Upper lobe of left lung (tissue), 4 donors: Measurements from ENCODE around the gene ROMO1.

Source experiments
- POLR2A ChIP-seq, 4 donors: fragments of 450-650 bp; IDR thresholded peaks; one replicate each; pipeline ENCODE4 v1.5.1; 2016 to 2017; ENCODE audit warnings: antibody characterized with exemption in 4 of 4, mild to moderate bottlenecking in 2 of 4
- TF ChIP-seq, protein P1 (sequence below), 6 experiments: fragments of 450-650 bp in 4 of 6; fragments of 200-600 bp in 2 of 6; sonication (generic) in 2 of 6; IDR thresholded peaks; one replicate each; pipeline ENCODE4 v1.5.1; 2016 to 2019; ENCODE audit warnings: antibody characterized with exemption in 6 of 6

DNA sequence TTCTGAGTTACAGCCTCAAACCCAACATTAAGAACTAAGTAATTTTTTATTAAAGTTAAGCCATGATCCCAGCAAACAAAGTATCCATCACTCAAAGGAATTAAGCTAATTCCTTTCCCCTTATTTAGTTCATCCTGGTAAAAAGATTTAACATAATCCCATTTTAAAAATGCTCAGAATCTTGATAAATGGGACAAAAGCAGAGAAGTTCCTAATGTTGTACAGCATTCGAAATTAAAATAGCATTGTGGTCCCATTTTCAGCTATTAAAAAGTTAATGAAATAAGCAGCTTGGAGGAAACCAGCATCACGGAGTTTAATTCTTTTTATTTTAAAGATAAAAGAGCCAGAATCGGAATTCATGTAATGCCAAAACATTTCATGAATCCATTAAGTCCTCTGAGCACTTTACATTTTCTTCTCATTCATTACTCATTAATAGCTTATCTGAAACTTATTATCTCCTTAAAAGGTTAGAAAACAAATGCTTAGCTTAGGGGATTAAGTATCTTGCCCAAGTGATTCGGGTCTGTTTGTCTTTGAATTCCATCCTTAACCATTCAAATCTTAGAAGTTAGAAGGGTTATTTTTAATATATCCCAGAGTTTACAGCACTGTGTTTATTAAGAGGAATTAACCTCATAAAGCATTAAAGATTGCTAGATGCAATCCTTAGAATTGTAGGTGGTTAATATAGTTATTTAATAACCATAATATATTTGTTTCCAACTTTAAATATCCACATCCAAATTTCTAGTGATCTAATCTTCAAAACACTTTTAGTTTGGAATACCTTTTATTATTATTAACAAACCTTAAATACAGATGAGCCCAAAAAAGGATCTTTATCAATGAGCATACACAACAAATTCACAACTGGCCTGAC lies 31.6 kb downstream of the ROMO1 start:
- TF ChIP-seq, protein P1, sequence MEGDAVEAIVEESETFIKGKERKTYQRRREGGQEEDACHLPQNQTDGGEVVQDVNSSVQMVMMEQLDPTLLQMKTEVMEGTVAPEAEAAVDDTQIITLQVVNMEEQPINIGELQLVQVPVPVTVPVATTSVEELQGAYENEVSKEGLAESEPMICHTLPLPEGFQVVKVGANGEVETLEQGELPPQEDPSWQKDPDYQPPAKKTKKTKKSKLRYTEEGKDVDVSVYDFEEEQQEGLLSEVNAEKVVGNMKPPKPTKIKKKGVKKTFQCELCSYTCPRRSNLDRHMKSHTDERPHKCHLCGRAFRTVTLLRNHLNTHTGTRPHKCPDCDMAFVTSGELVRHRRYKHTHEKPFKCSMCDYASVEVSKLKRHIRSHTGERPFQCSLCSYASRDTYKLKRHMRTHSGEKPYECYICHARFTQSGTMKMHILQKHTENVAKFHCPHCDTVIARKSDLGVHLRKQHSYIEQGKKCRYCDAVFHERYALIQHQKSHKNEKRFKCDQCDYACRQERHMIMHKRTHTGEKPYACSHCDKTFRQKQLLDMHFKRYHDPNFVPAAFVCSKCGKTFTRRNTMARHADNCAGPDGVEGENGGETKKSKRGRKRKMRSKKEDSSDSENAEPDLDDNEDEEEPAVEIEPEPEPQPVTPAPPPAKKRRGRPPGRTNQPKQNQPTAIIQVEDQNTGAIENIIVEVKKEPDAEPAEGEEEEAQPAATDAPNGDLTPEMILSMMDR (IDR thresholded peaks at IDR 0.05), result no peak
- no peak for TF ChIP-seq POLR2A (IDR thresholded peaks at IDR 0.05)
